Iris pigment epithelial cell (primary cell): ENCODE data around the gene DNAJC27.

Source experiments
- DNase-seq: peaks from one replicate; pipeline ENCODE4 v3.0.0-alpha.2; 2011; ENCODE audit warnings: low read depth

The DNAJC27 gene

GRCh38 chr2:24970483-24971285 lies 1.1 kb downstream of the DNAJC27 start:
- peak; percentile 32 for DNase-seq

- peak; percentile 45 for DNase-seq
Observed at GRCh38 chr2:24969784-24970183, 2.0 kb downstream of the DNAJC27 start.

- no peak for DNase-seq
Observed at GRCh38 chr2:24961903-24962302, 9.9 kb downstream of the DNAJC27 start.

DNA sequence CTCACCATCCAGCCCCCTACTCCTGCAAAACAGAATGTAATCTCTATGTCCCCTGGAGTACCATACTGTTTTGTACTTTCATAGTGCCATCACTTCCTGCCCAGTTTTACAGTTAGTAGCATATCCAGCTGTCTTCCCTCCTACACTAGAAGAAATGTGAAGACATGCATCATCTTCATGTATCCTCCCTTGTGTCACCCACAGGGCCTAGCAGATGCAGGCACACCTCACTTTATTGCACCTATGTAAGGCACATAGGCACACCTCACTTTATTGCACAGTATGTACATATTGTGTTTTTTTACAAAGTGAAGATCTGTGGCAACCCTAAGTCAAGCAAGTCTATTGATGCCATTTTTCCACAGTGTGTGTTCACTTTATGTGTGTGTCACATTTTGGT lies 12.0 kb downstream of the DNAJC27 start:
- DNase-seq, result no peak

DNA sequence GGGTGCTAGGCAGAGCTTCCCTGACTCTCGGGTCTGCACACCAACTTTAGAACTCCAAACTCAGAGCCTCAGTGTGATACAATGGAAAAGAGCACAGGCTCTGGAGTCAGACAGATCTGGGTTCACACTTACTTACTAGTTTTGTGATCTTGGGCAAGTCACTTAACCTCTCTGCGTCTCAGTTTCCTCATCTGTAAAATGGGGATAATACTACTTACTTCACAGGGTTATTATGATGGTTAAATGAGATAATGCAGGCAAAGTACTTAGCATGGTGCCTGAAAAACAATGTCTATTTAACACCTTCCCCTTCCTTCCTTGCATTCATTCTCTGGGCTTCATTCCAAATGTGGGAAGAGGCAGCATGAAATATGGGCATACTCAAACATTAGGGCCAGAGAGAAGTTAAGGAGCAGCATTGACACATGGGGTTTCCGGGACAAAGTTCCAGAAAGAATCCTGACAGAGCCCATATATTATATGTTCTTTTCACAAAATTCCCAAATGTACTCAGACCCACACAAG lies 13.3 kb downstream of the DNAJC27 start:
- no peak for DNase-seq

GRCh38 chr2:24957976-24958375 lies 13.8 kb downstream of the DNAJC27 start:
- DNase-seq, result no peak

DNA sequence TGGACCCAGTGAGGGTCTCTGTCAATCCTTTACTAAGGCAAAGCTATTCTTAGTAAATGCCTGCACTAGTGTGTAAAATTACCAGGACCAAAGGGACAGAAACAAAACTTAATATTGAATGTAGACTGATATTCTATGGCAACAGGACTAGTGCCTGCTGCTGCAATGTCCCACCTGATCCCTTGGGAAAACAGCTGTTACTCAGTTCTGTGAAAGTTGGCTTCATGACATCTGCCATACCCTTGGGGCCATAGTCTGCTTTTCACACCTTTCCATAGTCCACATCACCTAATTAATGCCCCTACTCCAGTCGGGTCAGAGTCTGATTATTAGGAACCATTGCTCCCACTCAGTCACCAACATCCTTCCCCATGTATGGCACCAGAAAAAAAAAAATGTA lies 14.5 kb downstream of the DNAJC27 start:
- no peak for DNase-seq

DNA sequence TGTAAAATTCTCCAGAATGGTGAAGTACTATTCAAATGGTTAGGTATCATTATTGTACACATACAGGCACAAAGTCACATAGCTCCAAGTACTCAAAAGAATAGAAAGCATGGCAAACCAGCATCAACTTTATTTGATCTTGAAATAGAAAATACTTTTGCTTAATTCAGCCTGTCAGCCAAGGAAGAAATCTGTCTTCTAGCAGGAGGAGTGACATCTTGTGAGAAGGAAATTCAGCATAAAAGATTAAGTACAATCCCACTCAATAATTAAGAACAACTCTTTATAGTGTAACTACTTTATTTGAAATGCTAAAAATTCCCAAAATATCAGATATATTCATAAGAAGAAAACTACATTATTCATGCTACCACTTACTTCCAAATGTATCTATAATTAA lies 15.8 kb downstream of the DNAJC27 start:
- no peak for DNase-seq

DNA sequence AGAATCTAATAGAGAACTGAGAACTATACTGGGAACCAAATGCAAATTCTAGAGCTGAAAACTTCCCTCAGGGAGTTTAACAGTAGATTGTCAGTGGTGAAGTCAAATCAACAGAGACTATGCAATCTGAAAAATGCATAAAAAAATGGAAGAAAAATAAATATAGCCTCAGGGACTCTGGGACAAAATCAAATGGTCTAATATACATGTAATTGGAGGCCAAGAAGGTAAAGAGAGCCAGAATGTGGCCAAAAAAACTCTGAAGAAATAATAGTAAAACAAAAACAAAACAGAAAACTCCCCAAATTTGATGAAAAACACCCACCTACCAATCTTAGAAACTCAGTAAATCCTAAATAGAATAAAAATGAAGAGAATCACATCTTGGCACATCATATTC lies 16.5 kb downstream of the DNAJC27 start:
- no peak for DNase-seq

DNA sequence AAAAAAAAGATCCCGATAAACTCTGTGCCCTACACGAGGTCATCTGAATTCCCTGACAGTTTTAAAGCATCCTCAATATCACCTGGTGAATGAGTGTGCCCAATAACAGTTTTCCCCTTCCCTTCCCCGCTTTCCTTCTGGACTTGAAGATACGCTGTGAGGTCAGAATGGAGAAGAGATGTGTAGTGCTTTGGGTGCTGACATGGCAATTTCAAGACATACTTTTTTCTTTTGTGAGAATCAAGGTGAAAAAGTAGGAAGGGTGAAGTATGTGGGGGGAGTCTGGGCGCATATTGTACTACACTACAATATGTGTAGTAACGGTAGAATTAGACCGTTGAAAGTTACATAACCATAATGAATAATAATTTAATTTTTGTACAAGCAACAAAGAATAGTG lies 21.7 kb downstream of the DNAJC27 start:
- DNase-seq, result no peak

DNA sequence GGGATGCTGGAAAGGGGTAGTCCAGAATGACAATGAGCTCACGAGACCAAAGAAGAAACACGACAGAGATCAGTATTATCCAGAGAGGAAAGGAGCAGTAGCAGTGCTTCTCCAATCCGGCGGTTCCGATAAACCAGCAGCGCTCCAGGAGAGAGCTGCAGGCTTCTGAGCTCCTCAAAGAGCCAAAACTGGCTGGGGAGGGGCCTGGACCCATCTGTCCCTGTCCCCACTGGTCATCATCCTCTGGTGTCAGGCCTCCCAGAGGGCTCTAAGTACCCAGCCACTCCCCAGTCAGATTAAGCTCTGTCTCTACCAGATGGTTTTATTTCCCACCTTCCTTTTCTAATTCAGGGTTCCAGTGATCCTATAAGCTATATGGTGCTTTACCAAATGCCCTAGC lies 23.2 kb downstream of the DNAJC27 start:
- no peak for DNase-seq

DNA sequence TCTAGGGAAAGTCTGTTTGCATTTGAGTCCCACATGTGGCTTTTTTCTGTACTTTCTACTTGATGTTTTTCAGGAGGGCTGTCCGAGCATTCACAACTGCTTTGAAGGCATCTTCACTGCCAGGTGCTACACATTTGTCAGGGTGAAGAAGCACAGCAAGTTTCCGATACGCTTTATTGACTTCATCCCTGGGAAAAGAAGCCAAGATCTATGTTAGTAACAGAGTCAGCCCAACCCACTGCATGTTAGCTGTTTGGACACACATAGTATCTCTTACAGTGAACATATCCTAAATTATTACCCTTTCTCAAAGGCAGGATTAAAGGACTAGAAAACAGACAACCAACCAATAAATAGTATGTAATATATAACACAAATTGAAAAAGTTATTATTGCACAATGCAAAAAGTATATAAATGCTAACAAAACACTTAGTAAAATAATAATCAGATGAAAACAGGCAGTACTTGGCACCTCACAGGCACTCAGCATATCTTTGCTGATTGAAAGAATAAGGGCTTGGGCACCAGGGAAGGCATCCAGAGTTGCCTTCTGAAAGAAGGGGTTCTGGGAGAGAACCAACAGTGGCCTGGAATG lies 24.1 kb downstream of the DNAJC27 start:
- DNase-seq, result no peak

- peak; percentile 15 for DNase-seq
Observed at GRCh38 chr2:24945907-24946306, 25.8 kb downstream of the DNAJC27 start.

GRCh38 chr2:24943427-24944053 lies 28.2 kb downstream of the DNAJC27 start:
- no peak for DNase-seq

- no peak for DNase-seq
Observed at GRCh38 chr2:24939353-24939752, 32.4 kb downstream of the DNAJC27 start.

DNA sequence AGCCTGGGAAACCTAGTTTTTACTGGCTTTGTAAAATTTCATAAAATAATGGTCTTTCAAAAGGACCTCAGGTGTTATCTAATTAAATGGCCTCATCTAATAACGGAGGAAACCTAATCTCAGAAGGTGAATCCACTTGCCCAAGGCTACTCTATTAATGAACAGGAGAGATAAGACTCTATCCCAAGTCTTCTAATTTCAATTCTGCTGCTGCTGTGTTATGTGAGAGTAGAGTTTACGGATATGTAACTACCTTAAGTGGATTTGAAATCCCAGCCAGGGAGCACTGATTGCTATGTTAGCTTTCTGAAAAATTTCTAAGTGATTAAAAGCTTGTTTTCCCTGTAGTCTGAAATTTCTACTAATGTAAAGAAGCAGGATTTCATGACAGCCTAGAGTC lies 34.5 kb downstream of the DNAJC27 start:
- no peak for DNase-seq

- DNase-seq, result no peak
Observed at GRCh38 chr2:24935145-24935544, 36.6 kb downstream of the DNAJC27 start.

DNA sequence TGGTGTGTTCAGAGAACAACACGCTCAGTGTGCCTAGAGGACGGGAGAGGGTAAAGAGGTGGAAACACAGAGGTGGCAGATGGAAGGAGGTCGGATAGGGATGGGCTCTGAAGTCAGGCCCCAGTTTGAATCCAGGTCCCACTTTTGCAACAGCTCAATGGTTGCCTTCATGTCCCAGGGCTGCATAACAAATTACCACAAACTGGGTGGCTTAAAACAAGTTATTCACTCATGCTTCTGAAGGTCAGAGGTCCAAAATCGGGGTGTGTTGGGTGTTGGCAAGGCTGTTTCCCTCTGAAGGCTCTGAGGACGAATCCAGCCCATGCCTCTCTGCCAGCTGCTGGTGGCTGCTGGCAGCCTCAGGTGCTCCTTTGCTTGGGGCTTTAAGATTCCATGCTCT lies 39.0 kb downstream of the DNAJC27 start:
- DNase-seq, result no peak

GRCh38 chr2:24930768-24931167 lies 41.0 kb downstream of the DNAJC27 start:
- no peak for DNase-seq

- no peak for DNase-seq
Observed at GRCh38 chr2:24929230-24929629, 42.5 kb downstream of the DNAJC27 start.

DNA sequence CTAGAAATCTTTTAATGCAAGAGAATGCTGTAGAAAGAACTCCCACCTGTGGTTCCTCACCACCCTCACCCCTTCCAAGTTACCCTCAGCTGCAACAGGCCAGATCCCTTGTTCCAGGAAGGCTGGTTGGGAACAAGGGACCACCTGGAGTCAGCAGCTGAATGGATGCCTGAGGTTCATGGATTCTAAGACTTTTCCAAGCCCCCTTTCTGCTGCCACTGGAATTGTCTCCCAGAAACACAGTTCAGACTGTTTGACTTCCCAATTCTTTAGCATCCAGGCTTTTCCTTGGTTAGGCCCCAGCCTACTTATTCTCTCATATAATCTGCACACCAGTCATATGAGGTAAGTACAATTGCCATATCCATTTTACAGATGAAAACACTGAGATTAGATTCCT lies 43.7 kb downstream of the DNAJC27 start:
- DNase-seq, result no peak

DNA sequence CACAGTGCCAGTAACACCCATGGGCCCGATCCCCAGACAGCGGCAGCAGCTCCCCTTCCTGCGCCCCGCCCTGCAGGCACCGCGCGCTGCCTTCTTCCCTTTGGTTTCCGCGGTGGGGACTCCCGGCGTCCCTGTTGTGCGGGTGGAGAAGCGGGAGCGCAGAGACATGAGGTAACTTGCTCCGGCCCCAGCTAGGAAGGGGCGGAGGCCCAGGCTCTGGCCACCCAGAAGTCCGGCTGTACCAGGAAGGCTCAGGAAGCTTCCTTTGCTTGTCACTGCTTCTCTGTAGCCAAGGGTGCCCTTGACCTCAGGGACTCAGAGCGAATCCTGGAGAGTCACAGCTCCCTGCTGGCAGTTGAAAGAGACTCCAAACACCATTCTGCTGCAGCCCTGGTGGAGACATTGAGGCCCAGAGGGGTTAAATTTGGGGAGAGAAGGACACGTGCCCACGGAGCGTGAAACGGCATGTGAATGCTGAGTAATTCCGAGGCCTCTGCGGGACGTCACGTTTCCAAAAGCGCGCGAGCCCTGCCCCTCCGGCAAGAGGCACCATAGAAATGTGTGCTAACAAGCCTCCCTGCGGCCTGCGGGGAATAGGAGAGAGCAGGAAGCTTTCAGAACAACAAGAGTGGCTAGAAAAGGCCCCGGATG lies 45.0 kb downstream of the DNAJC27 start:
- peak; percentile 31 for DNase-seq

DNA sequence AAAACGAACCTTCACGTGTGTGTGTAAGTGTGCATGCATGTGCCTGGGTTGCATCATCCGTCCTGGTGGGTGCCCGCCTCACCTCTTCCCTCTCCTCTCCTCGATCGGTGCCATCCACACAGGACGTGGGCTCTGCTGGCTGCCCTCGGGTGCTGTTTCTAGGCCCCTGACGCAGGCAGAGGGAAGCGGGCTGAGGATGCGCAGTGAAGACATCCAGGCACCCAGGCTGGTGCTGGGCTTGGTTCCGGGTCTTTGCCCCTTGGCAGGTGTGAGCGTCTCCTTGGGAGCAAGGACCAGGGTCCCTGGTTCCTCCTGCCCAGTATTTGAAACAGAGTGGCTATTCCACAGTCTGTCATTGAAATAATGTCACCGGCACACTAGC lies 45.5 kb downstream of the DNAJC27 start:
- DNase-seq, result no peak
